Measurements from ENCODE around the gene ENO2. TPM values are rescaled to one million over a fixed set of nuclear protein-coding genes. Genes with fewer than 3 reads are reported as not detected.

Gene ENO2
- total and polyA plus RNA-seq, 9 donors: 5.0 to 22.3 (median 11.5) TPM

- peak overlapping the region; percentile 14 for H3K4me3 ChIP-seq
- H3K27me3 ChIP-seq: no peaks in the 10 kb centered on the region
- H3K9me3 ChIP-seq: no peaks in the 10 kb centered on the region
- 68 to 80% (median 71%) methylated on average over 16 to 17 of the region's 17 CpGs for WGBS, 3 donors
- no peak for TF ChIP-seq CTCF (IDR thresholded peaks at IDR 0.05)
- no peak for TF ChIP-seq EP300 (IDR thresholded peaks at IDR 0.05)
- TF ChIP-seq POLR2A (IDR thresholded peaks at IDR 0.05): no peak
- DNase-seq: peak in 4 of 5 donors; percentile 44 to 62 (median 52)
- intact Hi-C loops (cut with DNase I): loop anchor here in 3 of 4 donors (2.0 to 10.0 kb wide), 3 partner anchors 19 to 99 kb away; partner anchors contain the start of genes TPI1 (in 2 of the 3) and C12orf57 (in 1 of the 3)
- H3K27ac ChIP-seq: no peak overlapping the region
- H3K4me1 ChIP-seq (ENCODE audit: insufficient read depth): peaks cover 8% of the 10 kb centered on the region
- no peaks in the 10 kb centered on the region for H3K36me3 ChIP-seq
Measured at GRCh38 chr12:6963791-6964413, 49.5 kb downstream of the ENO2 start.

DNA sequence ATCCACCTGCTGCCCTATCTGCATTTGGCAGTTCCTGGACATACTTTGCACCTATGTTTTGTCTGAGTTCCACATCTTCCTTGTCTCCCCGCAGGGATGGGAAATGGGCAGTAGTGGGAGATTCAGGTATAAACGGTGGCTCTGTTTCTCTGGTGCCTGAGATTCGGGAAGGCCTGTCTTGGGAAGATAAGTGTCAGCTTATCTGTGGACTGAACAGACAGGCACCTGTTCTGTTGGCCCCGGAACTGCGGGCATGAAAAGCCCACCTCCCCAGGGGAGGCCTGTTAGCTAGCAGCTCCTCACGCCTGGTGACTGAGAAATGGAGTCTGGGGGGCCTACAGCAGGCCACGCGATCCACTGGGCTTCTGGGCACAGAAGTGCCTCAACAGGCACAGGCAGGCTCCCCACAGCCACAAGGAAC lies 50.2 kb downstream of the ENO2 start:
- TF ChIP-seq EP300 (IDR thresholded peaks at IDR 0.05) (no peak), CTCF (IDR thresholded peaks at IDR 0.05) (no peak), POLR2A (IDR thresholded peaks at IDR 0.05) (no peak)
- DNase-seq: peak in 1 of 5 donors; percentile 45
- WGBS, 3 donors: 63 to 73% (median 66%) methylated on average over 8 of the region's 8 CpGs
- intact Hi-C loops (cut with DNase I): loop anchor here (2.0 to 10.0 kb wide), 4 partner anchors 20 to 100 kb away; partner anchors contain the start of genes TPI1 (in 4 of the 4) and C12orf57 (in 1 of the 4)
- Histone ChIP-seq H3K27me3 (no peaks in the 10 kb centered on the region), H3K36me3 (no peaks in the 10 kb centered on the region), H3K4me3 (no peak overlapping the region), H3K27ac (peak overlapping the region; percentile 57 to 67), H3K4me1 (ENCODE audit: insufficient read depth) (peaks cover 12% of the 10 kb centered on the region), H3K9me3 (no peaks in the 10 kb centered on the region)

DNA sequence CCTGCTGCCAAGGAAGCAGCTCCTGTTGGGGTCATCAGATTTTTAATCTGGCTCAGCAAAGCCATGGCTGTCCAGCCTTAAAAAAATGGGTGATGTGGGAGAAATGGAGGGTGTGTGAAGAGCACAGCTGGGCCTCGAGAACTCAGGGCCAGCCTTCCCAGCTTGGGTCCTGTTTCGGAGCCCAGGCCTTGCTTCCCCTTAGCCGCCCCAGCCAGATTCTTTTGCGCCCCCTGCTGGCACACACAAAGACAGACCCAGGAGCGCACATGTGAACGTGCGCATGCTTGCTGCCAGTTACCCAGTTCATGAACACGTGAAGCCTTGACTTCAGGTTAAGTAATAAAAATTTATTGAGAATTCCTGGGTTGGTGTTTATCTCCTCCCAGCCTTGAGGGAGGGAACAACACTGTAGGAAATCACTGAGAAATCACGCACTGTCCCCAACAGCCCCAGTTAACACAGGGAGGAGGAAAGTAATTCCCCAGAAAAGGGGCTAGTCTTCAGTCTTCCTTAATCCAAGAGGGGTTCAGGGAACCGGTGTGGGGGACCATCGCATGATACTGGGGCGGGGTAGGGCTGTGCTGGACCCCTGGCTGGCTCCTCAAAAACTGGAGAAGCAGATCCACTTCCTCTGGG lies 50.8 kb downstream of the ENO2 start:
- 12 to 18% (median 16%) methylated on average over 12 of the region's 12 CpGs for WGBS, 3 donors

More for the DNA sequence above, 50.8 kb downstream of the ENO2 start:
- no peaks in the 10 kb centered on the region for H3K9me3 ChIP-seq
- no peaks in the 10 kb centered on the region for H3K36me3 ChIP-seq
- intact Hi-C loops (cut with DNase I): loop anchor here (2.0 to 10.0 kb wide), 4 partner anchors 20 to 100 kb away; partner anchors contain the start of genes TPI1 (in 4 of the 4) and C12orf57 (in 1 of the 4)
- peak overlapping the region; percentile 57 to 67 for H3K27ac ChIP-seq
- TF ChIP-seq EP300 (IDR thresholded peaks at IDR 0.05) (no peak), CTCF (IDR thresholded peaks at IDR 0.05) (peak; percentile 85 to 90 (median 87))
- H3K4me1 ChIP-seq (ENCODE audit: insufficient read depth): peaks cover 12% of the 10 kb centered on the region
- H3K27me3 ChIP-seq: no peaks in the 10 kb centered on the region
- no peak overlapping the region for H3K4me3 ChIP-seq
- DNase-seq: peak; percentile 86 to 90 (median 90)
